ENCODE measurements around the gene KLHL8.

DNA sequence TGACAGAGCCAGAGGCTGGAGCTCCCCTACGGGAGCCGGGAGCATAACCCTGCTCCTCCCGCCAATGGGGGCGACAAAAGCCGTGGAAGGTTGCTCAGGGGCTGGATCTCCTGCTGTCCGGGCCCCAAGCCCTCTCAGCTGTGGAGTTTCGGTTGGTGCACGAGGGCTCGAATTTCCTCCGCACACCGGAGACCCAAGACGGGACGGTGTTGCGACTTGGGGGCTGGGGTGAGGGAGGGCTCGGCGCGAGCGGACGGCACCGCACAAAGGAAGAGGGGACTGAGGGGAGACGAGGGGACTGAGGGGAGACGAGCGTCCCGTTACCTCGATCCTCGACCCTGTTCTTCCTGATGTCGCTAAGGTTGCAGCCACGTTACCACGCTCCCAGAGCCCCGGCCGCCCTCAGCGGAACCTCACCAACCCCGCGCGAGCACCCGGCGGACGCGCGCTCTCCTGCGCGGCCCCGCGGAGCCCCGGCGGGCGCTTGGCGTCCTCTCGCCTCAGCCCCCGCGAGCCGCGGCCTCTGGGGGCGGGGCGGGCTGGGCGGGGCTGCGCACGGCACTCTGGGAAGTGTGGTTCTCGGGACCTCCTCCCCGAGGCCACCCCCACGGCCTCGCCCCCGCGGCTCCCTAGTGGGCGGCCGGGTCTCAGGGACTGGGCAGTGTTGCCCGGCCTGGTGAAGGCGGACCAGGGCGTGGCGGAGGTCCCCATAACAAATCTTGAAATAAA is at the start of gene KLHL8:
- TF ChIP-seq EZH2 (IDR thresholded peaks at IDR 0.05) (no peak), FOXP2 (optimal IDR thresholded peaks at IDR 0.05; ENCODE audit: control extremely low read depth, extremely low read length, insufficient read depth) (no peak), POLR2AphosphoS5 (IDR thresholded peaks at IDR 0.05; ENCODE audit: borderline replicate concordance, low read depth, low read length) (peak; percentile 89)
